Right lobe of liver (tissue), 4 donors: Measurements from ENCODE around the gene CYTH3.

Experiments used
- CTCF ChIP-seq, 4 donors: fragments of 200-600 bp in 3 of 4; fragments of 450-650 bp in 1 of 4; IDR thresholded peaks; one replicate each; pipeline versions ENCODE4 v1.5.1 to v1.8.0; 2016 to 2022; ENCODE audit warnings: antibody characterized with exemption in 4 of 4, mild to moderate bottlenecking in 2 of 4
- POLR2A ChIP-seq: fragments of 450-650 bp; IDR thresholded peaks from one replicate; pipeline ENCODE4 v1.6.1; 2017; ENCODE audit warnings: antibody characterized with exemption, mild to moderate bottlenecking
- donor health status: DM: no; HTN: no; CAD: no.
- donor health status: DM: no; HTN: no; CAD: no.
- donor health status: DM: no; HTN: yes; CAD: no.

DNA sequence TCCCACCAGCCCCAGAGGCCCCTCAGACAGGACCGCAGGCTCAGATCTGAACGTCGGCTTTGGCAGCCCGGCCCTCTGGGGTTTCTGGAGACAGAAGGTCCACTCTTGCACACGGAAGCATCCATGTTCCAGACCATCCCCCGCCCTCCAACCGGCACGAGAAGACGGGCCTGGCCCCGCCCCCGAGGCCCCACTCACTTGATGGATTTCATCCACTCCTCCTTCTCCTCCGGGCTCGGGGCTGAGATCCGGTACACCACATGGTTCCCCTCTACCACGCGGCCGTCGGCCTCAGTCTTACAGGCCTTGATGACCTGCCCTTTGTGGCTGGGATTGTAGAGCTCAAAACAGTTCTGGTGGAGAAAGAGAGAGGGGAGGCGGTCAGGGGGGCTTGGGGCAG, 107.3 kb downstream of the CYTH3 start:
- TF ChIP-seq CTCF (IDR thresholded peaks at IDR 0.05) = no peak
- no peak for TF ChIP-seq POLR2A
